NCI-H345 treated with DMSO at 0.1 percent for 48 hours (cell line): Measurements from ENCODE around the gene SIK2.
"Not testable (repeated sequence)": the region's sequence is repeated elsewhere in the genome, so short reads cannot be mapped to it uniquely, and the experiment has no call there.

Experiments
- DNase-seq: peaks from one replicate; lab custom pipeline; 2025; ENCODE audit not compliant: unreplicated experiment; lab: John Stamatoyannopoulos, UW

Gene SIK2

DNA sequence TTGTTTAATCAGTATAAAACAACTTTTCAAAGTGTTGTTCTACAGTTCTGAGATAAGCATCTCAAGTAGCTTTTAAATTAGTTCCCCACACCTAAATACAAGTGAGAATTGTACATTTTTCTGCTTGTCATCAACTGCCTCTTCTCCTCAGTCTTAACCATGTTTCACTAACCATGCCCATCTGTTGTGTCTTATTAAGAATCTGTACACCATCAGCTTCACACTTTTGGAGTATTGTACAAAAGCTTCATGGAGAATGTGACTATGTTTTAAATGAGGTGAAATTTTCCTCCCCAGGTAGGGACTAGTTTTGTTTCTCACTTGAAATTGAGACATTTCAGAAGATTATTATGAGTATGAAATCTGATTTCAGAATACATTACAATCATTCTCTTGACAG, 52.4 kb downstream of the SIK2 start:
- no peak for DNase-seq

- no peak for DNase-seq
Measured at GRCh38 chr11:111655924-111656323, 53.7 kb downstream of the SIK2 start.

GRCh38 chr11:111657905-111658304, 55.7 kb downstream of the SIK2 start:
- DNase-seq: not testable (repeated sequence)

DNA sequence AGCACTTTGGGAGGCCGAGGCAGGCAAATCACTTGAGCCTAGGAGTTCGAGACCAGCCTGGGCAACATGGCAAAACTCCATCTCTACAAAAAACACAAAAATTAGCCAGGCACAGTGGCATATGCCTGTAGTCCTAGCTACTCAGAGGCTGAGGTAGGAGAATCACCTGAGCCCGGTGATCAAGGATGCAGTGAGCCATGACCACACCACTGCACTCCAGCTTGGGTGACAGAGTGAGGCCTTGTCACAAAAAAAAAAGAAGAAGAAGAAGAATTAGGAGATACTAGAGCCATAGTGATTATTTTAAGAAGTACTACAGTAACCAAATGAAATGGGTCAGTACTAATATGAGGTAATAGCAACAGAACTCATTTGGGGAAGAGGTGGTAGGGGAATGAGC, 56.2 kb downstream of the SIK2 start:
- DNase-seq: not testable (repeated sequence)

DNA sequence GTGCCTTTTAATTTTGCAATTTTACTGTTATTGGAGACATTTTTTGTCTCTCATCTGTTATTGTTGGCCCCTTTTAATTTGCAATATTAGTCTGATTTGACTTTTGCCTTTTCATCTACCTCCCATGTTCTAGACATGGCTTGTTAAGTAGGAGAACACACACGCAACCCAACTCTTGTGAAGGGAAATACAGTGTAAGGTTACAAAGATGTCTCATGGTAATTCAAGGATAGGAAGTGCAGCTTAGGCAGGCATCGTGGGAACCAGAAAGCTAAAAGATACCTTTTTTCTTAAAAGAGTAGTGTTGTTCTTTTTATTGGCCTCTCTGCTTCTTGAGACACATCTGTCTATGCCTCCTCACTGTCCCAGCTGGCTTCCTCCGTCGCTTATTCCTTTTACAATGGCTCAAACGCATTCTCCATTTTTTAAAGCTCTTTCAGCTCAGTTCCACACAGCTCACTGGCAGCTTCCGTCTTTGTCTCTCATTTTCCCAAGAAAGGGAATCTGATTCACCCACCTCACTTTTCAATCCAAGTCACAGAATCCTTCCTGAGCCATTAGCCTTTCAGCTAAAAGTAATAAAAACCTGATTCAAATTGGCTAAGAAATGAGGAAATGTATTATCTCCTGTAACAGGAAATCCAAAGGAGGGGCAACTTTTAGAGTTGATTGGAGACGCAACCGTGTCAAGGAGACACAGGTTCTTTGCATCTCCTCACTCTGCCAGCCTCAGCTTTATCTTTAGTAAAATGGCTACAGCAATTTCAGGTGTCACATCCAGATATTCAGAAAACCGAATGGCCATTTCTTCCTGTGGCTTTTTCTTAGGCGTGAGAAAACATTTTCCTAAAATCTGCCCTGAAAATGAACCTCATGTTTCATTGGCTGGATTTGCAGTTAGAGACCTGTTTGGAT, 57.2 kb downstream of the SIK2 start:
- DNase-seq: no peak

GRCh38 chr11:111660822-111661221, 58.6 kb downstream of the SIK2 start:
- no peak for DNase-seq

DNA sequence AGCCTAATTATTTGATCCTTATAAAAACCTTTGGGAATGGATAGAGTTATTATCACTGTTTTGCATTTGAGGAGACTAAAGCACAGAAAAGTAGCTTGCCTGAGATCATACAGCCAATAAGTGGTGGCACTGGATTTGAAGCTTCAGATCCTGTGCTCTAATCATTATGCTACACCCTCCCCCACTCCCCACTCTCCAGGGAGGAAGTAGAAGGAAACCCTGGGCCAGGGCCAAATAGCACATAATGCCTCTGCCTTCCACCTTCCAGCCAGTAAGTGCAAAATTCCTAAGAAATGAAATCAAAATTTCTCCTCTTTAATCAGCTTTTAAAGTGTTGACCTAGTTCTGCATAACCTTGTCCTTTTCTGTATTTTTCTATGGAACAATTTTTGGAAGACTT, 61.6 kb downstream of the SIK2 start:
- DNase-seq: no peak

- no peak for DNase-seq
Measured at GRCh38 chr11:111665777-111666176, 63.5 kb downstream of the SIK2 start.

DNA sequence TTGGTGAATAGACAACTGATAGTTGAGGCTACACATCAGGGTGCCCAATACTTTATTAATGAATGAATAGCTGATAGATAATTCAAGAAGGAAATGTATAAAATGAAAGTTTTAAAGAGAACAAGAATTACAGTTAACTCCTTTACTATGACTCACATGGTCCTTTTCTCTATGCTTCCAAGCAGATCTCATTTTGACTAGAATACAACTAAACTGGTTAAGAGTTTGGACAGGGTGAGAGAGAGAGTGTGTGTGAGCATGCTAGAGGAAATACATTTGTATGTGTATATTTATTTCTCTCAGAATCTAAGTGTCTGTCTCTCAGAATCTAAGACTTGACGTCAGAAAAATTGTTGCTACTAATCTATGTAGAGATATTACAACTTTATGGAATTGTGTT, 66.7 kb downstream of the SIK2 start:
- no peak for DNase-seq

DNA sequence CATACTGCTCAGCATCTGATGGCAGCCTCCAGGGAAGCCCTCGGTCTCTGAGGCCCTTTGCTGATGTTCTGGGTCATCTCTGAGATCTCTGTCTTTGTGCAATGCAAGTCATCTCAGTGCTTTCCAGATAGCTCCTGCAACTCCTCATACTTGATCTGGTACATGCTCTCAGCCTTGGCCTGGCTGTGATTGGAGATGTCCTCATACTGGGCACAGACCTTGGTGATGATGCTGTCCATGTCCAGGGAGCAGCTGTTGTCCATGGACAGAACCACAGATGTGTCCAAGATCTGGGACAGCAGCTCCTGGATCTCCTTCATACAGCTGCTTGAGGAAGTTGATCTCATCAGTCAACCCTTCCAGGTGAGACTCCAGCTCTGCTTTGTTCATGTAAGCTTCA, 69.1 kb downstream of the SIK2 start:
- no peak for DNase-seq

DNA sequence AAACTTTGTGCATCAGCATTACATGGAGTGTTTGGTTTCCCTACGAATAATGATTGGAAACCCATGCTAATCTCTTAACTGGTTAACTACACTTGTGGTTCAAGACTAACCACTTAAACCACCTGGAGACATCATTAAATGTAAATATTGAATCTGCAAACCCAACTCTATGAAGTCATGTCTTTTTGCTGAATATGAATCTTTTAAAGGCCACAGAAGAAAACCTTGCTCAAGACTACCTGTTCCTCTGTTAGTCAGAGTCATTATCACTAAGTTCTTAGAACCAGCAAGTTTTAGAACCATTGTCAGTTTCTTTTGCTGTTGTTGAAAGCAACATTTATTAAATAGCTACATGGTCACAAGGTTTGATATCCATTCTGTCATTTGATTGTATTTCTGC, 70.7 kb downstream of the SIK2 start:
- DNase-seq: no peak

- no peak for DNase-seq
Measured at GRCh38 chr11:111674941-111675340, 72.7 kb downstream of the SIK2 start.

- DNase-seq: no peak
Measured at GRCh38 chr11:111675891-111676290, 73.6 kb downstream of the SIK2 start.

DNA sequence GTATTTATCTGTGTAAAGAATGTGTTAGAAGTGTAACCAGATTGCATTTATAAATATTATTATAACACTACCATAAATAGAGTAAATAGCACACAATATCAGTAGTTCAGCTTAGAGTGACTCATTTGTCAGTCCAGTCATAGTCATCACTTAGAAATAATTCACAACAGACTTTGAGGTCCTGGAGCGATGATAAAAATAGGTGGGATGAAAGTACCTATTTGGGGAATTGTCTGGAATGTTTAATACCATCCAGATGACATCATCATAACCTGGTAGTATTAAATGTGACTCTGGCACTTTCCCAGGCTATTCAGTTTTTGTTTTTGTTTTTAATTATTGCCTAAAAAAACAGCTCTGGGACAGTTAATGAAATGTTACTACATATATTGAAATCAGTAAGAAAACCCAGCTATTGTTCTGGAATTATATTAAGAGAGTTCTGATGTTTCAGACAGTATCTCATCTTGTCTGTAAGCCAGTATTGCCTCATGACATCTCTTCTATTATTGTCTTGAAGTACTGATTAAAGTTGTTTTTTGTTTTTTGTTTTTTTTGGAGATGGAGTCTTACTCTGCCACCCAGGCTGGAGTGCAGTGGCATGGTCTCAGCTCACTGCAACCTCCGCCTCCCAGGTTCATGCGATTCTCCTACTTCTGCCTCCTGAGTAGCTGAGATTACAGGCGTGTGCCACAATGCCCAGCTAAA, 74.8 kb downstream of the SIK2 start:
- no peak for DNase-seq

DNA sequence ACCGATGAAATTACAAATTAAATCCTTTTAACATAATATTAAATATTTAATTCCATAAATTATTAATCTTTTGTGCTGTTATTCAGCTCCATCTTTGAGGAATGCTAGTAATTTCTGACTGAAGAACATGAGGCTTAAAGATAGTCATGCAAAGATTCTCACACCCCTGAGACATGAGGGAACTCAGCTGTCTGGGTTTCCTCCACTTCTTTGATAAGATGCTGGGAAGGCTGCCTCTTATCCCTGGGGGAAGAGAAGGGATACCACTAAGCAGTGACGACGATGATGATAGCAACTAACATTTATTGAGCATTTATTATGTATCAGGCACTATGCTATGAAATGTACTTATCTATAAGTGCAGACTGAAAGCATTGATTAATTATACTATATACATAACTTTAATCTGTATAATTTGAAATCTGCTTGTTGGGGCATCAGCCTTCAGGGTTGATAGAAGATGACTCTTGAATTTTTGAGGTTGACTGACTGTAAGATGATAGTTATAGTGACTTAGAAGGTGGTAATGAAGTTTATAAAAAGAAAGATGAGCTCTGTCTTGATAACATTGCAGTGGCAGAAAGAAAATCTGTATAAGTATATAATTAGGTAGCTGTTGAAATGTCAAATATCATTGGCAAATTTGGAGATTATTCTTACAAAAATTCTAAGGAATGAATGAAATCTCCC, 78.4 kb downstream of the SIK2 start:
- no peak for DNase-seq

DNA sequence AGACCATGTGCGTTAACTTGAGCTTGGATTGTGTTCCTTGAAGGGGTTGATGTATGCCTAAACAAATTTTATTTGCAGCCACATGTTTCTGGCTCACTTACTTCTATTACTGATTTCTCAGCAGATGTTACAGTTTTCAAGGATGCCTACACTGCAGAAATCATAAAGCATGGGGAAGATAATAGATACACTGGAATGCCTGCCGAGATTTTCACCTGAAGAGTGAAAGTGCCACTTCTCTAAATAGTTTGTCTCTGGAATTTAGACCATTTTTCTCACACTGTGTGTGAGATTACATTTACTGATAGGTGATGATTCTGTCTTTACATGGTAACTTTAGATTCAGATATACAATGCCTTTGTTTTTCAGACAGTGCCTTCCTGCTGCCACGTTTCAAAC, 81.6 kb downstream of the SIK2 start:
- no peak for DNase-seq

GRCh38 chr11:111684251-111684650, 82.0 kb downstream of the SIK2 start:
- DNase-seq: no peak

DNA sequence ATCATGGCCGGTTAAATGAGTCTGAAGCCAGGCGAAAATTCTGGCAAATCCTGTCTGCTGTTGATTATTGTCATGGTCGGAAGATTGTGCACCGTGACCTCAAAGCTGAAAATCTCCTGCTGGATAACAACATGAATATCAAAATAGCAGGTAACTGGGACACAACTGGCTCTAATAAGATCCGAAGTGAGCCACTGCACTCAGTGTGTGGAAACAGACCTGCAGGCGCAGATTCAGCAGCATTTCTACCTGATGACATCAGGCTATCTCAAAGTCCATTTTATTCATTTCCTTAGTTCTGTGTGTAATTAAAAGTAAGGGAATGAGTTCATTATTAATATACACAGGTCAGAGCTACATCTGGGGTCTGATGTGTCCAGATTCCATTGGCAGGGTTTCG, 85.8 kb downstream of the SIK2 start:
- no peak for DNase-seq

DNA sequence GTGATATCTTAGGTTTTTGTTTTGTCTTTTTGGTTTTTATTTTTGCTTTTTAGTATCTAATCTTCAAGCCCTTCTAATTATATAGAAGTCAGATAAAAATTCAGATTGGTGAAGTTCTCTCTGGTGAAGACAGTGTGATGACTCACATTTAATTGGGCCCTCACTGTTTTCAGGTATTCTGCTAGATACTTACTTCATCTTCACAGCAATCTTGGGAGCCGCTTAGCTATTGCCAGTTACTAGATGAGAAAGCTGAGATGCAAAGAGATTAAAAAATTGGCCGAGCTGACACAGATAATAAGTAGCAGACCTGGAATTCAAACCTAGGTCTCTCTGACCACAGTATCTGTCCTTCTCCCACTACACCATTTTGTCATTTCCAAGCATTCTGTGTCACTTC, 88.9 kb downstream of the SIK2 start:
- DNase-seq: no peak

DNA sequence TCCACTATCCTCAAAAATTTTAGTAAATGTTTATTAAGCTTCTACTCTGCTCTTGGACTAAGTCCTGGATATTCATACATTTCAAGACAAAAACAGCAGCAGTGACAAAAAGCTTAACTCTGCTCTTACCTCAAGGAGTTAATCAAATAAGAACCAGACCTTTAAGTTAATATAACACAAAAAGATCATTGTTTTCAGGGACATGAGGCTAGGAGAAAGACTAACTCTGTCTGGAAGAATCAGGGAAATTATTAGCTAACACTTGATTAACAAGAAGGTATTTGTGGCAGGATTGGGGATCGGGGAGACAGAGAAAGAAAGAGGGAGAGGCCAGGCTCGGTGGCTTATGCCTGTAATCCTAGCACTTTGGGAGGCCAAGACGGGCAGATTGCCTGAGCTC, 89.5 kb downstream of the SIK2 start:
- no peak for DNase-seq

GRCh38 chr11:111693224-111693937, 91.1 kb downstream of the SIK2 start:
- DNase-seq: peak; percentile 1
